ENCODE data around the gene OR5K1.

Gene OR5K1

GRCh38 chr3:98462901-98463300, at the start of gene OR5K1:
Gene OR5K1, plus strand, starts transcription at chr3:98463201. Its CDS starts 6,376 bp downstream, at chr3:98469577.
- DNase-seq, result no peak

GRCh38 chr3:98432575-98432974, 30.4 kb upstream of the OR5K1 start:
- no peak for DNase-seq

- DNase-seq, result no peak
Measured at GRCh38 chr3:98433764-98434163, 29.2 kb upstream of the OR5K1 start.

DNA sequence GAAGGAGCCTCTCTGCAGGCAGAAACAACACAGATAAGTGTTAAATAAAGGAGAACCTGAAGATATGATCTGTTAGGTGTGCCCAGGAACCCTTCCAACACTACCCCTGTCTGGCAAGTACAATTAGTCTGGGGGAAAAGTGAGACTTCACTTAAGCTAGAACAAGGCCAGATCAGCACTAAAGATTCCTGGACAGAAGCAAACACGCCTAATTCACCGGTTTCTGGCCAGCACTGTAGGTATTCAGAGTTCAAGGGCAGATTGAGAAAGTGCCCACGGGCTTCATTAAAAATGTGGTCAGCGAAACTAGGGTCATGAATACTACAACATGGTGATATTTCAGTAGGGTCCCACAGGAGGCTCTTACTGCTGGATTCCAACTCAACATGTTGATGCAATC, 28.6 kb upstream of the OR5K1 start:
- DNase-seq, result no peak

DNA sequence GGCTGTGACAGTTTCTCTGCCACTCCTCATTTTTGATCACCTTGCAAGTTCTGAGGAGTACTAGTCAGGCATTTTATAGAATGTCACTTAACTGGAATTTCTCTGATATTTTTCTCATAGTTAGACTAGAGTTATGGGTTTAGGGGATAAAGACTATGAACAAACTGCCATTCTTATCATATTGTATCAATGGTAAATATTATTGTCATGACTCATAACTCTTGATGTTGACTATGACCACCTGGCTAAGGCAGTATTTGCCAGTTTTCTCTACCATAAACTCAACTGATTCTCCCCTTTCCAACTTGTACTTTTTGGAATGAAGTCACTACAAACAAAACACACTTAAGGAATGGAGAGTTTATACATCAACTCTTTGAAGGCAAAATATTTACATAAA, 22.7 kb upstream of the OR5K1 start:
- DNase-seq, result no peak

- DNase-seq, result no peak
Measured at GRCh38 chr3:98445949-98446406, 17.0 kb upstream of the OR5K1 start.

- DNase-seq, result no peak
Measured at GRCh38 chr3:98449606-98450193, 13.3 kb upstream of the OR5K1 start.

- no peak for DNase-seq
Measured at GRCh38 chr3:98450372-98450771, 12.6 kb upstream of the OR5K1 start.

- no peak for DNase-seq
Measured at GRCh38 chr3:98453827-98454226, 9.2 kb upstream of the OR5K1 start.

DNA sequence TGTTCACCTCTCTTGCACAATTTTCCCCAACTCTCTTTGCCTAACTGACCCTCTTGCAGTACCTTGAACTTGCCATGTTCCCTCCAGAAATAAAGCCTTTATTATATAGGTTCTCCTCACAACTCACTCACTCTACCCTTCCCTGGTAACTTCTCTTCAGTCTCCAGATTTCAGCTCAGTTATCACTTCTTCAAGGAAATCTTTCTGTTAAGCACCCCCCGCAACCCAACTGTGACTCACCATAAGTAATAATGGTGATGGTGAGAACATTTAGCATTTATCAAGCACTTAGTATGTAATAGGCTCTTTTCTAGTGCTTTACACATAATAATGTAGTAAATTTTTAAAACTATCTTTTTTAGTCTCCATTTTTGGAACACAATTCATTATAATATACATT, 8.1 kb upstream of the OR5K1 start:
- no peak for DNase-seq

DNA sequence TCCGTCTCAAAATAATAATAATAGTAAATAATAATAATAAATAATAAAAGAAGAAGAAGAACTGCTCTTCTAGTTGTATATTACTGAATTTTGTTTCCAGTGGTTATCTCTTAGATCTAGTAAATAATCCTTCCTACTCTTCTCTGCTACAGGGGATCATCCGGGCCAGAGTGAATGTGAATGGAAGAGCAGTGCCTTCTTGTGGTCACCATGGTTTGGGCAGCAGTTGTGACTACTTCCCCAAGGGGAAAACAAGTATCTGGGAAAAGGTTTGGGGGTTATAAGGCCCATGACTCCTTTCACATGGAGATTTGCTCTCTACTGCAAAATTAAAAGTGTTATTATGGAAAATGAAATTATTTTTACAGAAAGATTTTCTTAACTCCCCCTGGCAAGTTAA, 5.5 kb upstream of the OR5K1 start:
- DNase-seq, result no peak

GRCh38 chr3:98460220-98460619, 2.8 kb upstream of the OR5K1 start:
- no peak for DNase-seq

DNA sequence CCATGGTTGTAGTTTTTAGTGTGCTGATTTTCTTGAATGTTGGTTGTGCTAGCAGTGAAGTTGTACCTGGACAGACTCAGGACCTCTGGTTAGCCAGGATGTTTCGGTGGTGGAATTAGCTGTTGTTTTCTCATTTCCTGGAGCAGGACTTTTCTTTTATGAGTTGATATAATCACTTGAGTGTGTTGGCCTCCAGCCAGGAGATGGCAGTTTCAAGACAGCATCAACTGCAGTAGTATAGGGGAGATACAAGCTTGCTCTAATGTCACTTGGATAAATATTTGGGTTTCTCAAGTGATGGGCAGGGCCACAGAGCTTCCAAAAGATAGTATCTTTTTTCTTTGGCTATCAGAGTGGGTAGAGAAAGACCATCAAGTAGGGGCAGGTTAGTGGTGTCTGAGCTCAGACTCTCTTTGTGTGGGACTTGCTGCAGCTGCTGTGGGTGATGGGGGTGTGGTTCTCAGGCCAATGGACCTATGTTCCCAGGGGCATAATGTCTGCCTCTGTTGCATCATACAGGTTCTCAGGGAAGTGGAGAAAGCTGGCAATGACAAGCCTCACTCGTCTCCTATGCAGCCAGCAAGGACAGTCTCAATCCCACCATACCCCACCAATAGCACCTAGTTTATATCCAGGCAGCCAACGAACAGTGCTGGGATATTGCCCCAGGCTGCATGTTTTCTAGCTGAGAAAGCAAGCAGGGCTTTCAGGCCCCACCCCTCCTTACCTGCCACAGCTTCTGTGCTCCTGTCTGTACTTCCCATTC, 19.9 kb downstream of the OR5K1 start:
- DNase-seq, result no peak

- DNase-seq, result no peak
Measured at GRCh38 chr3:98483626-98484025, 20.6 kb downstream of the OR5K1 start.

- no peak for DNase-seq
Measured at GRCh38 chr3:98497381-98497780, 34.4 kb downstream of the OR5K1 start, which contains the start of gene OR5K2. Gene OR5K2, plus strand, starts transcription at chr3:98497681. Its CDS starts 0 bp downstream, at chr3:98497681.

DNA sequence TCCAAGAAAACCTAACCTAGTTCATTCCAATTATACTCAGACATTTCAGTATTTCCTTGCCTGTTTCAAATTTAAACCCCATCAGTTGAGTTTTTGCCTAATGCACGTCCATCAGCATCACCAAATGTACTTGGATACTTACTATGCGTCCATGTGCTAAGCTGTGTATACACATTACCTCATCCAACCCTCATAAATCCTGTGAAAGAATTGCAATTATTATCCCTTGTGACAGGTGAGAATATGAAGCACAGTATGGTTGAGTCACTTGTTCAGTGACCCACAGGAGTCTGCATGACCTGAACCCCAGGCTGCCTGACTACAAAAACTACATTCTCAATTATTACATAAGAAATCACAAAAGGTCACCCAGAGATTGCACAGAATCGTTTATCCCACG, 37.0 kb downstream of the OR5K1 start:
- no peak for DNase-seq

DNA sequence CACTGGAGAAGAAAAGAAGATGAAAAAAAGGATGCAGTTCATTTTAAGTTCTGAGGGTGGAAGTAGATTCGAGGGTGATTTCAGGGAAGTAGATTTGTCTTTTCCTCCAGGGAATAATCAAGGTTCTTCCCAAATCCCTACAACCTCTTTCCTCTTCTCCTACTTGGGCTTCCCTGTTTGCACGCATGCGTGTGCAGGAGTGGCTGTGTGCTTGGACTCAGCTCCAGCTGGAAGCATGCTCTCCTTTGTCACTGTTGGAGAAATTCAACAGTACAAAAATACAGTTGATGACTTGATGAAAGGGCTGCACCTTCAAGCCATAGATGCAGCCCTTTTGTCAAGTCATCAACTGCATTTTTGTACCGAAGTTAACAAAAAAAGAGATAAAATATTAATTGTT, 38.3 kb downstream of the OR5K1 start:
- DNase-seq, result no peak

- DNase-seq, result no peak
Measured at GRCh38 chr3:98501863-98502576, 39.0 kb downstream of the OR5K1 start.

GRCh38 chr3:98504539-98504938, 41.5 kb downstream of the OR5K1 start:
- no peak for DNase-seq

DNA sequence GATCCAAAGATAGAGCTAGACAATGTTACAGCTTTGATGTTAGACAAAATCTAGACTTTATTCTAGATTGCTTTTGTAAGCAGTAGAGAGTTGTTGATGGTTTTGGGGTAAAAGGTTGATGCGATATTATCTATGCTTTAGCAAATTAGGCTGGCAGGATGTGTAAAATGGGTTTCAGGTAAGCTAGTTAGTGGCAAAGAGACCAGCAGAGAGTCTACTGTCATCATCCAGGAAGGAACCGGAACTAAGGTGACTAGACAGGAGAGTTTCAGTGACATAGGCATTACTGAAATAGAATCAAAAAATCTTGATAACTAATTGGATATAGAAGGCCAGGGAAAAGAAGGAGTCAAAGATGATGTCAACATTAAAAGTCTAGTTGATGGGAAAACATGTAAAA, 45.6 kb downstream of the OR5K1 start:
- DNase-seq, result no peak

DNA sequence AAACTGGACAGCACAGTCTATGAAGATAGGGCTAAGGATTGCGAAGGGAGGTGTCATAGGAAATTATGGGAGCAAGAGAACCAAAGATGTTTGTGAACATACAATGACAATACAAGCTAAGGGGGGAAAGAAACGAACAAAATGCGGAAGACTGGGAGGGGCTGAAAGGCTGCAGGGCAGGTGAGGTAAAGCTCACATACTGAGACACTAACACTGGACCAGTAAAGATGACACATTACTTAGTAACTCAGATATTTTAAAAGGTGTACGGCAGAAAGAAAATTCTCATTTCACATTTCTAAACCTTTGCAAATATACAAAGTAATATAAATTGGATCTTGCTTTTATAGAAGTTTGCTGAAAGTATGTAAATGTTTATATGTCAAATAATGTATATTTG, 49.6 kb downstream of the OR5K1 start:
- no peak for DNase-seq

DNA sequence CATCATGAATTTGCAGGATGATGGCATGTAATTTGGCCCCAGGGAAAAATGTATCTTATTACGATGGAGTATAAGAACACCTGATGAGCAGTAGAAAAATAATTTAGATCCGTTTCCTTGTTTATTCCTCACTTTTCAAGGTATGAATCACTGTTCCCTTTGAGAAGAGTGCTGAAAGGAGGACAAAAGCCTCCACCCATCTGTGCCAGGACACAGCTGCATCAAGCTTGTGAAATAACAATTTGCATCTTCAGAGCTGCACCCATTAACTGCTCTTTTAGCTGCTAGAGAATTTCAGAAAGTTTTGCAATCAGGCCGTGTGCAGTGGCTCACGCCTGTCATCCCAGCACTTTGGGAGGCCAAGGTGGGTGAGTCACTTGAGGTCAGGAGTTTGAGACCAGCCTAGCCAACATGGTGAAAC, 50.1 kb downstream of the OR5K1 start:
- no peak for DNase-seq

DNA sequence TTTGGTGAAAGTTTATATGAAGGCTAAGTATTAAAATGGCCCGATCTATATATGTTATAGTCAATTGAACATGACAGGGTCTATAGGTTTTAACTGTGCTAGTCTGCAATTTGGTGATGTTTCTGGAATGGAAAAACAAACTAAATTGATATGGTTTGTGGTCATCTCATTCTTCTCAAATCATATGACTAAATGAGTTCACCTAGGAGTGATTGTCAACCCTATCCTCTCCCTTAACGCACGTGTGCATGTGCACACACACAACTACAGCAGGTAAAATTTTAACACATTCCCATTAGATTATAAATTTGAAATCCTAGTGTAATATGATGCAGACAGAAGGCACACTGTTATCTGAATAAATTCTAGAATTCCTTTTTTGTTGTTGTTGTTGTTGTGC, 50.7 kb downstream of the OR5K1 start:
- DNase-seq, result no peak

GRCh38 chr3:98514948-98515347, 51.9 kb downstream of the OR5K1 start:
- no peak for DNase-seq
